A549 (cell line): ENCODE results near the gene TPD52L1.

ENCODE experiments used
- CBX2 ChIP-seq: fragments of 200-600 bp; sonication (generic); IDR thresholded peaks from 2 replicates; pipeline ENCODE4 v1.6.1; 2016; ENCODE audit warnings: low read depth, mild to moderate bottlenecking, borderline replicate concordance
- ELK1 ChIP-seq: fragments of 150-350 bp; IDR thresholded peaks from 2 replicates; pipeline ENCODE4 v1.6.1; 2014; ENCODE audit warnings: low read depth, mild to moderate bottlenecking, low read length
- MAX ChIP-seq: IDR thresholded peaks from 2 replicates; pipeline ENCODE4 v1.6.1; 2012
- REST ChIP-seq: fragments of 200-600 bp; sonication (generic); IDR thresholded peaks from 2 replicates; pipeline ENCODE4 v1.6.1; 2016; ENCODE audit warnings: antibody characterized with exemption, mild to moderate bottlenecking, moderate library complexity
- RFX5 ChIP-seq: fragments of 450-650 bp; IDR thresholded peaks from 2 replicates; pipeline ENCODE4 v1.7.1; 2014; ENCODE audit warnings: antibody characterized with exemption, mild to moderate bottlenecking, moderate library complexity
- SMC3 ChIP-seq: fragments of >200 bp; sonication (Bioruptor Twin); formaldehyde crosslinking; IDR thresholded peaks from 3 replicates; pipeline ENCODE4 v1.6.1; 2018; ENCODE audit warnings: inconsistent platforms

- no peak for TF ChIP-seq REST
- TF ChIP-seq CBX2, result no peak
- TF ChIP-seq SMC3, result no peak
- no peak for TF ChIP-seq MAX
- TF ChIP-seq ELK1, result no peak
- TF ChIP-seq RFX5, result no peak
Observed at GRCh38 chr6:125149256-125150144, 4.1 kb upstream of the TPD52L1 start.
